GM12878 (cell line): Measurements from ENCODE around the gene IRGQ. TPM values are rescaled to one million over a fixed set of nuclear protein-coding genes. Genes with fewer than 3 reads are reported as not detected.

Experiments
- ATAC-seq: fragments of 200-7000 bp; cut with Tn5 transposase; 3 replicates; pipeline ENCODE4 v1.9.1; 2020; ENCODE audit warnings: mild to moderate bottlenecking, moderate library complexity
- BruUV-seq: library from RNA; stranded (reverse); fragments of 400-500 nt; replicated peaks from 2 replicates; lab custom pipeline; 2021; lab: Mats Ljungman, UMichigan
- CTCF ChIA-PET: fragments of 300-600 bp; sonication (Branson Sonifier 250); formaldehyde crosslinking; extraction: SDS; loops from one replicate; lab custom pipeline; 2021; ENCODE audit warnings: inconsistent platforms; lab: Yijun Ruan, JAX
- POLR2A ChIA-PET: fragments of 350-600 bp; formaldehyde crosslinking; extraction: SDS; loops from one replicate; lab custom pipeline; 2021; ENCODE audit warnings: inconsistent platforms; lab: Charles Lee
- RAD21 ChIA-PET: fragments of 300-600 bp; sonication (Branson Sonifier 250); formaldehyde crosslinking; loops from one replicate; lab custom pipeline; 2023; ENCODE audit warnings: antibody characterized with exemption; ENCODE audit not compliant: unreplicated experiment; lab: Charles Lee
- SMC1A ChIA-PET: fragments of 300-600 bp; sonication (Branson Sonifier 250); formaldehyde crosslinking; loops from one replicate; lab custom pipeline; 2023; ENCODE audit not compliant: unreplicated experiment, uncharacterized antibody; lab: Charles Lee
- DNase-seq: peaks from one replicate; pipeline ENCODE4 v3.0.0-alpha.2; 2011; ENCODE audit warnings: low read depth, low spot score
- FAIRE-seq: peaks from 3 replicates; lab custom pipeline; 2011; peaks lifted over from hg19 to GRCh38; lab: Jason Lieb, UNC
- H2AFZ ChIP-seq: 2 replicates; pipeline ENCODE4 v1.6.0; 2011; ENCODE audit warnings: low read depth, low read length, control low read depth; ENCODE audit not compliant: control insufficient read depth
- H3K27ac ChIP-seq: 2 replicates; pipeline ENCODE4 v1.5.1; 2011; ENCODE audit warnings: control low read depth; ENCODE audit not compliant: control insufficient read depth, insufficient read depth
- H3K27me3 ChIP-seq, 2 experiments: replicated peaks in 1 of 2; 2 replicates each; pipeline versions ENCODE4 v1.6.0 to v1.6.1; 2011; ENCODE audit warnings: low read length in 1 of 2; ENCODE audit not compliant: control insufficient read depth in 2 of 2, insufficient read depth in 2 of 2
- H3K36me3 ChIP-seq, 2 experiments: 2 replicates each; pipeline ENCODE4 v1.5.1; 2011; ENCODE audit warnings: low read length in 1 of 2; ENCODE audit not compliant: control insufficient read depth in 2 of 2, insufficient read depth in 2 of 2
- H3K4me1 ChIP-seq: 2 replicates; pipeline ENCODE4 v1.6.1; 2011; ENCODE audit warnings: mild to moderate bottlenecking, low read length, moderate library complexity, mixed read lengths; ENCODE audit not compliant: control insufficient read depth, insufficient read depth
- H3K4me2 ChIP-seq: 2 replicates; pipeline ENCODE4 v1.6.0; 2011; ENCODE audit warnings: control low read depth; ENCODE audit not compliant: control insufficient read depth, insufficient read depth
- H3K4me3 ChIP-seq: fragments of 200-600 bp; sonication (generic); 2 replicates; pipeline ENCODE4 v1.5.1; 2016
- H3K79me2 ChIP-seq: 2 replicates; pipeline ENCODE4 v1.6.0; 2011; ENCODE audit warnings: low read length; ENCODE audit not compliant: control insufficient read depth, insufficient read depth
- H3K9ac ChIP-seq: 2 replicates; pipeline ENCODE4 v1.8.0; 2011; ENCODE audit warnings: low read length, control low read depth, mixed read lengths; ENCODE audit not compliant: control insufficient read depth, insufficient read depth
- H3K9me3 ChIP-seq: replicated peaks from 3 replicates; pipeline ENCODE4 v1.5.1; 2011; ENCODE audit warnings: mild to moderate bottlenecking, low read length; ENCODE audit not compliant: control insufficient read depth, insufficient read depth
- H4K20me1 ChIP-seq: 2 replicates; pipeline ENCODE4 v1.6.0; 2011; ENCODE audit not compliant: control insufficient read depth, insufficient read depth
- CBFB ChIP-seq: IDR thresholded peaks from 2 replicates; pipeline ENCODE4 v1.6.1; 2016; ENCODE audit warnings: antibody characterized with exemption, low read depth
- IKZF2 ChIP-seq, 2 experiments: fragments of 450-650 bp; IDR thresholded peaks; 2 replicates each; pipeline ENCODE4 v1.6.1; 2017; ENCODE audit warnings: mild to moderate bottlenecking in 2 of 2, moderate library complexity in 2 of 2
- MYC ChIP-seq: IDR thresholded peaks from 2 replicates; pipeline ENCODE4 v1.6.1; 2011; ENCODE audit warnings: mild to moderate bottlenecking, low read length, moderate library complexity, inconsistent platforms; ENCODE audit not compliant: insufficient read depth, insufficient replicate concordance, insufficient read length, severe bottlenecking
- NKRF ChIP-seq: fragments of 450-650 bp; conservative IDR thresholded peaks from 2 replicates; pipeline ENCODE4 v1.6.1; 2017; ENCODE audit warnings: mild to moderate bottlenecking, moderate library complexity
- SMAD1 ChIP-seq: fragments of 450-650 bp; IDR thresholded peaks from 2 replicates; pipeline ENCODE4 v1.6.1; 2018; ENCODE audit warnings: mild to moderate bottlenecking, low read depth; ENCODE audit not compliant: partially characterized antibody
- SMARCA5 ChIP-seq: fragments of 450-650 bp; IDR thresholded peaks from 2 replicates; pipeline ENCODE4 v1.6.1; 2017; ENCODE audit warnings: mild to moderate bottlenecking
- SUZ12 ChIP-seq: fragments of 200-600 bp; sonication (generic); IDR thresholded peaks from one replicate; pipeline ENCODE4 v1.6.1; 2018; ENCODE audit warnings: antibody characterized with exemption, mild to moderate bottlenecking; ENCODE audit not compliant: unreplicated experiment
- TAF1 ChIP-seq: IDR thresholded peaks from 2 replicates; pipeline ENCODE4 v1.6.1; 2011; ENCODE audit warnings: mild to moderate bottlenecking, low read depth, low read length, borderline replicate concordance
- ZBTB11 ChIP-seq: fragments of 450-650 bp; formaldehyde crosslinking; IDR thresholded peaks from 2 replicates; pipeline ENCODE4 v1.5.0; 2022; ENCODE audit warnings: mild to moderate bottlenecking, missing genetic modification characterization
- ZSCAN29 ChIP-seq: fragments of 450-650 bp; IDR thresholded peaks from 2 replicates; pipeline ENCODE4 v1.6.1; 2017; ENCODE audit warnings: mild to moderate bottlenecking, moderate library complexity
- WGBS: methylation state at CpG from one replicate; pipeline ENCODE4 v1.1.6; 2016; ENCODE audit warnings: low lambda C conversion rate; ENCODE audit not compliant: insufficient replicate concordance, insufficient coverage; ENCODE audit errors: missing lambda C conversion rate; 5-methylcytosine and 5-hydroxymethylcytosine counted together
- in situ Hi-C: fragments of 300-500 bp; cut with MboI; formaldehyde crosslinking; loops from 9 replicates; pipeline ENCODE4 v1.14.3; 2018; ENCODE audit warnings: mixed read lengths
- intact Hi-C: fragments of 100-400 bp; cut with micrococcal nuclease; formaldehyde crosslinking; loops from one replicate; pipeline ENCODE4 v1.14.2; 2022; ENCODE audit not compliant: unreplicated experiment
- polyA plus RNA-seq, 11 experiments: library from polyadenylated mRNA; depleted of rRNA in 4 of 11; unstranded in 6 of 11; stranded (reverse) in 5 of 11; fragments of >200 nt; fragmentation: Nextera tagmentation in 4 of 11; fragmentation: Illumina TruSeq in 1 of 11; extraction: Ambion mirVana in 4 of 11; extraction: Trizol in 1 of 11; gene quantifications; 1 replicate in 1 of 11; 2 replicates in 10 of 11; pipeline versions ENCODE4 v1.2.1 to v1.2.3, GENCODE V29; 2011 to 2016; ENCODE audit warnings: inconsistent platforms in 2 of 11, missing spikeins in 2 of 11, low read depth in 1 of 11
- total RNA-seq, 4 experiments: library from RNA; depleted of rRNA in 3 of 4; stranded (reverse); fragments of >200 nt in 3 of 4; fragmentation: Illumina TruSeq in 1 of 4; extraction: Trizol in 1 of 4; gene quantifications; 2 replicates each; pipeline versions ENCODE4 v1.2.1 to v1.2.3, GENCODE V29; 2013 to 2021

IRGQ gene
- total and polyA plus RNA-seq, 10 of the 15 experiments (the other 5 are each of a cell fraction or from before 2014, with no cell fraction given), result 3.3 to 20.8 (median 9.0) TPM

- Histone ChIP-seq H3K36me3 (peaks cover 12 to 13% of the 10 kb centered on the region in 2 experiments; a peak in 3 of 4 replicates), H4K20me1 (no peaks in the 10 kb centered on the region), H3K27me3 (no peaks in the 10 kb centered on the region), H3K4me1 (peaks cover 7% of the 10 kb centered on the region; the same call in 1 of the 2 replicates), H3K27ac (peak overlapping the region; percentile 85), H3K79me2 (peaks cover 37% of the 10 kb centered on the region), H3K4me2 (peak overlapping the region; percentile 91), H2AFZ (peak overlapping the region; percentile 20), H3K9ac (peak overlapping the region; percentile 91), H3K9me3 (no peaks in the 10 kb centered on the region), H3K4me3 (peak overlapping the region; percentile 93)
- WGBS, result under 1% methylated on average over 18 of the region's 18 CpGs
- TF ChIP-seq NKRF, result 0 out of 2 replicates have a peak, but pooled peaks have one; percentile 63
- TF ChIP-seq MYC, result no peak
- TF ChIP-seq TAF1, result no peak
- TF ChIP-seq SMARCA5, result 0 out of 2 replicates have a peak, but pooled peaks have one; percentile 55
- TF ChIP-seq ZBTB11, result no peak
- no peak for TF ChIP-seq SUZ12
- no peak for TF ChIP-seq SMAD1
- 0 out of 4 replicates have a peak, but pooled peaks of 1 of the 2 experiments have one; percentile 17 for TF ChIP-seq IKZF2 (IDR thresholded peaks at IDR 0.05)
- peak; percentile 10; the same call in 1 of the 2 replicates for TF ChIP-seq CBFB
- no peak for TF ChIP-seq ZSCAN29
- CTCF ChIA-PET, result interaction anchor here (0.9 to 6.6 kb wide), 21 partner anchors 13 to 214 kb away, joined by 3 to 169 read pairs (median 14); partner anchors contain the start of genes ETHE1, PINLYP and XRCC1
- POLR2A ChIA-PET, result interaction anchor here (0.8 to 3.7 kb wide), 9 partner anchors 18 to 183 kb away, joined by 3 to 22 read pairs (median 4); partner anchors contain the start of genes PINLYP, XRCC1 and ZNF575
- in situ Hi-C loops, result no loop called here
- peak; percentile 39 for ATAC-seq
- intact Hi-C loops, result loop anchor here (2.0 kb wide), 1 partner anchor 185 kb away; the partner anchor contains the start of gene KCNN4
- no peak for DNase-seq
- SMC1A ChIA-PET, result interaction anchor here (1.0 to 5.4 kb wide), 15 partner anchors 18 to 214 kb away, joined by 3 to 59 read pairs (median 6); partner anchors contain the start of genes PINLYP, XRCC1 and ZNF575
- BruUV-seq, result TSS peak; percentile 82
- RAD21 ChIA-PET, result interaction anchor here (0.8 to 4.8 kb wide), 18 partner anchors 11 to 214 kb away, joined by 3 to 92 read pairs (median 10); partner anchors contain the start of genes PHLDB3, PINLYP, XRCC1 and ZNF575
- no peak for FAIRE-seq
Observed at GRCh38 chr19:43595605-43595998, 332 bp downstream of the IRGQ start.
